CD4-positive, alpha-beta T cell treated with Interleukin-6 at 100 ng/mL for 8 hours (primary cell): ENCODE data around the gene SPEM2.
"Not testable (repeated sequence)": the region's sequence is repeated elsewhere in the genome, so short reads cannot be mapped to it uniquely, and the experiment has no call there.

Experiments used
- DNase-seq: peaks from one replicate; pipeline ENCODE4 v3.0.0-alpha.2; 2020; ENCODE audit warnings: mixed read lengths, low spot score

Gene SPEM2

GRCh38 chr17:7442142-7442541 is 16.7 kb downstream of the SPEM2 start:
- DNase-seq: no peak

DNA sequence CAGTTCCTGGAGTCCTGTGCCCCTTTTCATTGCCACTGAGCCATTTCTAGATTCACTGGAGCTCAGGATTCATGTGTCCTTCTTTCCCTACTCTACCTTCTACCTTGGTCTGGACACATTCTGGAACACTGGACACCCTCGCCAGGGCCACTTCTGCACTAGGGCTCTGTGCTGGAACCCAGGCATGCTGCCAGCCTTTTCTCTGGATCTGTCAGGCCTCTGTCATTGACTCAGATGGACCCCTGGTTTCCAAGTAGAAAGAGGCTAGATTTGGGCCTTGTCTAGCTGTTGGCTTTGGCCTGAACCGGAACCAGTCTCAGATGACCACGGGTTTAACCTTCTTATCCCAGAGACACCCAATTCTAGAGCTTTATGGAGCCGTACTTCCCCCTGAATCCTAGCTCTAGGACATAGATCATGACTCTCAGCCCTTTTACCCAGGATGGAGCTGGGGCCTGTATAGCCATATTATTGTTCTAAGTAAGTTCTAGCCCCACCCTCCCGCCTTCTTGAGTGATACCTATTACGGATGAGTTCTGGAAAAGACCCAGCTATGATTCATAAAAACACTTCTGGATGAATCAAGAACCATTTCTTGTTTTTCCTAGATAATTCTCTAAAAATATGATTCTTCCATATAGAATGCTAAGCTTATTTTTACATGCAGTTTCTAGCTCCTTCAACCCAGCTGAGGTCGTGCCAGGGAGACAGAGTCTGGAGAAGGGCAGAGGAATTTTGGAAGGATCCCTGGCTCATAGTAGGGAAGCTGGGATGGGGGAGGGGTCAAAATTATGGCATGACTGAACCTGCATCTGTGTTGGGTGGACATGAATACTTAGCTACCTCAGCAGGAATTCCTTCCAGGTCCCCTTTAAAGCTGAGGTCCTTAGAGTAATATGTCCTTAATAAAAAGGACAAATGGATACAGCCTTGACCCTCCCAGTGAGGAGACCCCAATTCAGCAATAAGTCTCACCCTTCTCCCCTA is 18.4 kb downstream of the SPEM2 start:
- DNase-seq: no peak

- no peak for DNase-seq
Measured at GRCh38 chr17:7444682-7445618, 19.5 kb downstream of the SPEM2 start, which contains the start of gene CHRNB1. TSS of gene CHRNB1 (plus strand) at chr17:7445061. CDS start at chr17:7445128, 67 bp downstream.

GRCh38 chr17:7445619-7445968 is 20.2 kb downstream of the SPEM2 start:
- peak; percentile 40 for DNase-seq

DNA sequence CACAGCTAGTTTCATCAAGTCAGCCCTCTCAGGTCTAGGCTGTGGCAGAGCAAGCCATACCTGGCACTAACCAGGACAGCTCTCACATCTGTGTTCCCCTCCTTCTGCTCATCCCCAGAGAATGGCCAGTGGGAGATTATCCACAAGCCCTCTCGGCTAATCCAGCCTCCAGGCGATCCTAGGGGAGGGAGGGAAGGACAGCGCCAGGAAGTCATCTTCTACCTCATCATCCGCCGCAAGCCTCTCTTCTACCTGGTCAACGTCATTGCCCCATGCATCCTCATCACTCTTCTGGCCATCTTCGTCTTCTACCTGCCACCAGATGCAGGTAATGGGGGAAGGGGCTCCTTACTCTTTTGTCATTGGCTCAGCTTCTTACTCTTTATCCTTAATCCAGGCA is 23.0 kb downstream of the SPEM2 start:
- no peak for DNase-seq

DNA sequence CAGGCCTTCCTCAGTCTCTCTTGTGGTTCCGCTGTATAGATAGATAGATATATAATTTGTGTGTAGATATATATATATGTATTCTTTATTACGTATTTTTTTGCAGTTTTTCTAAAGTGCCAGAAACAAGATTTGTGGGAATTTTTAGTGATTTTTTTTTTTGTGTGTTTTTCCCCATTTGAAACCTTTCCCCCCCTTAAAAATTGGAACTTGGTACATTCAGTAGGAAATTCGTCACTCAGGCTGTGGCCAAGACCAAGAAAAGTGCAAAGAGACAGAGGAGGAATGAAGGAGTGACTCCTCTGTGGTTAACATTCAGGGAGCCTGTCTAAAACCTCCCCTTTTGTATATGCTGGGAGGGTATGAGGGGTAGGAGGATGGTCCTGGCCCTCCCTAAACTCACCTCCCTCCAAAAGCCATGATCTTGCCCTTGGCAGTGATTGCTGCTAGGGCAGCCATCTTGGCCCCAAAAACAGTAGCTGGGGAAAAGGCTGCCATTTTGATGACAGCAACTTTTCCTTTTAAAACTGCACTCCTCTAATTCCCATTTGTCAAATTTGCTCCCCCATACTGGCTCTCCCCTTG is 34.6 kb downstream of the SPEM2 start:
- no peak for DNase-seq

DNA sequence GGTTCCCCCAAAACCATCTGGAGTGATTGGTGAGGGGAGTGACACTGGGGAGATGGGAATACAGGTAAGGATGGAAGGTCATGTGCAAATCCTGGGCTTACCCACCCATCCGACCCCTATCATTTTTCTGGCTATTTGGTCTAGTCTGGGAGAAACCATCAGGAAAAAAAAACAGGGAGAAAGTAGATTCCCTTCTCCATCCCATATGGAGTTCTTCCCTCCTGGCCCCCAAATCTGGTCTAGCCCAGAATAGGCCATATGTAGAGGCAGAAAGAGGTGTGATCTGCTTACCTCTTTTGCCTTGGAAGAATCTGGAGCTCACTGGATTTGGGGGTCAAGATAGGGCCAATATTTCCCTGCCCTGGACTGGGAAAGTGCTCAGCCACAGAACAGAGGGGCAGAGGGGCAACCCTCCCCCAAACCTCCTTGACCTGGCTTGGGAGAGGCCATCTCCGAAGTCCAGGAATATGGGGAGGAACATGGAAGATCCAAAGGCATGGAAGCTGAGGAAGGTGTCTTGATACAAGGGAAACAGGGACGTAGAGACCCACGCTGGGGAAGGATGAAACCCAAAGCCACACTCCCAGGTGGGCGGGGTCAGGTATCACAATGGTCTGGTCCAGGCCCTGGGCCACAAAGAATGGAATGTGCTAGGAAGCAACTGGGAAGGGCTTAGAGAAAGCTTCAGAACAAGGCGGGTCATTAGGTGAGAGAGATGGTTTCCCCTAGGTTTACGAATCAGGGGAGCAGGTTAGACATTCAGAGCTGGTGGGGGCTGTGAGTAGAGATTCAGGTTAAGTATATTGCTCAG is 35.6 kb downstream of the SPEM2 start:
- no peak for DNase-seq

GRCh38 chr17:7462474-7463371 is 37.3 kb downstream of the SPEM2 start:
- no peak for DNase-seq

GRCh38 chr17:7463372-7463846 is 38.0 kb downstream of the SPEM2 start:
- no peak for DNase-seq

DNA sequence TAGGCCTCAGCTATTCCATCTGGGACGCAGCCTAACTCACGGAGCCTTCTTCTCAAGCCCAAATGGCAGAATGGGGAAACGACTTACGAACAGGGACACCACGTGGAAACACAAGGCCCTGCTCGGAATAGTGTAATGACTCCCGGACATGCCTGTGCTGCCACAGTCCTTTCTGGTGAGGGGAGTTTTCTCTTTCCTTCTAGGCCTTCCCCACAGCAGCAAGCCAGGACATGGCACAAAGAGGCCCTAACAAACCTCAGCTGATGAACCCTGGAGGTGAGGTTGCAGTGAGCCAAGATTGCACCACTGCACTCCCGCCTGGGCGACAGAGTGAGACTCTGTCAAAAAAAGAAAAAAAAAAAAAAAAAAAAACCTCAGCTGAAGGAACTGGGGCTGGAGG is 38.7 kb downstream of the SPEM2 start:
- DNase-seq: no peak

GRCh38 chr17:7465597-7466275 is 40.3 kb downstream of the SPEM2 start:
- no peak for DNase-seq

GRCh38 chr17:7466318-7466638 is 40.9 kb downstream of the SPEM2 start:
- DNase-seq: no peak

DNA sequence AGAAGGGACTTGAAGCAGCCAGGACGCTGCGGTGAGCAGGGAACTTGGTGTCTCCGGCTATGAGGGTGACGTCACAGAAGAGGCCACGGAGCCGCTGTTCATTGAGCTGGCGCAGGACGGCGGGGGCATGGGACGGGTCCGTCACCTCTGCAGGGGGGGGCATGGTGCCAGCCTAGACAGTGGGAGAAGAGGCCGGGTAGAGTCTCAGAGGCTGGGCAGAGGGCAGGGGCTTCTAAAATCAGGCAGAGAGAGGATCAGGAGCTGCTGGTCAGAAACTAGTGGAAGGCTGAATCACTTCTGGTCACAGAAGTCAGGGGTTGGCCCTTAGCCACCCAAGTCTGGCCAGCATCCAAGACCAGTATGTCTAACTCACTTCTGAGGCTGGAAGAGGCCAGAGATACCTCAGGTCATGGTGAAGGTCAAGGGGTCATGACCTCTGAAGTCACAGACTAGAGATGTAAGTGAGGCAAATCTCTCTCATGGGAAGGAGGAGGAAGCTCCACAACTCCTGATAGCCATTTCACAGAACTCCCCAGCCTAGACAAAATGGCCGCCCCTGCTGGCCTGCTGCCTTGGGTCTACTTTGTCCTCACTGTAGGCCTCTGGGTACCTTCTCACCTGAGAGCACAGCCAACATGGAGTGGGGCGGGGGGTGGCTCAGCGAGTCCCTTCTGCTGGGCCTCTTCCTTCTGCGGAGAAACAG is 41.4 kb downstream of the SPEM2 start:
- no peak for DNase-seq

DNA sequence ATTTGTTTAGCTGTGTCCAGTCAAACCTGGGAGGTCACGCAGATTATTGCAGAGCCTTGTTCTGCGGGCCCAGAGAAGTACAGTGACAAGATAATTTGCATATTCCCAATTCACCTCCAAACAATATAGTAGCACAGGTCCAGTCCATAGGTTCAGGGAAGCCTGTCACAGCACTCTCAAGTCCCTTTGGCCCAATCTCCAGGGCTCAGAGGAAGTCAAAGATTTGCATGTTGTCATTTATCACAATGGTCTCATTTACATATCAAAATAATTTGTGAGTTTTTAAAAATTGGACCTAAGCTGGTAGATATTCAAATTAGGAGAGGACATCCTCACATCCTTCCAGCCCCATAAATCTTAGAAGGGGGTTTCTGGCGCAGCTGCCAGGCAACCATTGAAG is 42.1 kb downstream of the SPEM2 start:
- DNase-seq: no peak

DNA sequence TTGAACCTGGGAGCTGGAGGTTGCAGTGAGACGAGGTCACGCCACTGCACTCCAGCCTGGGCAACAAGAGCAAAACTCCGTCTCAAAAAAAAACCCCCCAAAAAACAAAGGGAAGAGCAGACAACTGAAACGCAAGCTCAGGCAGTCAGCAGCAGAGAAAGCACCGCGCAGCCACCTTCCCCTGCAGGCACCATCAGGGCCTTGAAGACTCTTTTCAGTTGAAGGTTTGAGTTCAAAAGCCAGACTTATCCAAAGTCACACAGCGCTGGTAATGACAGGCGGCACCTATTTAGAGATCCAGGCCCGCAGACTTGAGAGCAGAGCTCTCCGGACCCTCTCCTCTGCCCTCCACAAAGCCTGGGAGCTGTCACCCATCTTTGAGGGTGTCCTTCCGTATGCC is 42.9 kb downstream of the SPEM2 start:
- no peak for DNase-seq

GRCh38 chr17:7468804-7469389 is 43.5 kb downstream of the SPEM2 start:
- DNase-seq: no peak

DNA sequence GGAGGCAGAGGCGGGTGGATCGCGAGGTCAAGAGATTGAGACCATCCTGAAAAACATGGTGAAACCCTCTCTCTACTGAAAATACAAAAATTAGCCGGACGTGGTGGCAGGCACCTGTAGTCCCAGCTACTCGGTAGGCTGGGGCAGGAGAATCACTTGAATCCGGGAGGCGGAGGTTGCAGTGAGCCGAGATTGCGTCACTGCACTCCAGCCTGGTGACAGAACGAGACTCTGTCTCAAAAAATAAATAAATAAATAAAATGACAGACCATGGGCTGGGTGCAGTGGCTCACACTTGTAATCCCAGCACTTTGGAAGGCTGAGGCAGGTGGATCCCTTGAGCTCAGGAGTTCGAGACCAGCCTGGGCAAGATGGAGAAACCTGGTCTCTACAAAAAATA is 44.4 kb downstream of the SPEM2 start:
- not testable (repeated sequence) for DNase-seq

DNA sequence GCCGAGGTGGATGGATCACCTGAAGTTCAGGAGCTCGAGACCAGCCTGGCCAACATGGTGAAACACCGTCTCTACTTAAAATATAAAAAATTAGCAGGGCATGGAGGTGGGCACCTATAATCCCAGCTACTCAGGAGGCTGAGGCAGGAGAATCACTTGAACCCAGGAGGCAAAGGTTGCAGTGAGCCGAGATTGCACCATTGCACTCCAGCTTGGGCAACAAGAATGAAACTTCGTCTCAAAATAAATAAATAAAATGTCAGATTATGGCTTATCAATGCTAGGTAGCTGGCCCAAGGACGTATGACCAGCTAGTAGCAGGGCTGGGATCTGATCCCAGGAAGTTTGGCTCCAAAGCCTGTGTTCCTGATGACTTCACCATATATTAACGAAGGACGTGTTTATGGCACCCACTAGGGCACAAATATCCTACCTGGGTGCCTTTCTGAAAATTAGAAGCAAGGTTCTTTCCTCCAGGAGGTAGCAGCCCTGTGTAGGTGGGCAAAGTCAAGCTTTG is 45.1 kb downstream of the SPEM2 start:
- not testable (repeated sequence) for DNase-seq

DNA sequence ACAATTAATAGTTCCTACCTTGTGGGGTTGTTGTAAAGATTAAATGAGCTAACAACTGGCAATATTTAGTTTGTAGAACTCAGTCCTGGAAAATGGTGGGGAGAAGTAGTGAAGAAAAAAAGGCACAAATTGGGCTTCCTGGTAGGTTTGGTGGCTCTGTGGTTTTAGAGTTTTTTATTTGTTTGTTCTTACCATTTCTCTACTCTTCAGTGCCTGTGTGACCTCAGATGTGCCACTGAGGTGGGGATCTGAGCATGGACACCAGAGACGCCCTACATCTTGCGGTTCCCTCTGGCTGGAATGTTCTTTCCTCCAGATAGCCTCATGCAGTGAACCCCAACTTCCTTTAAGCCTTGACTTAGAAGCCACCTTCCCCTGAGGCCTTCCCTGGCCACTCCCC is 46.3 kb downstream of the SPEM2 start:
- no peak for DNase-seq
